HepG2 (cell line): ENCODE measurements around the gene STARD10. TPM values are rescaled to one million over a fixed set of nuclear protein-coding genes. Genes with fewer than 3 reads are reported as not detected.
A peak's percentile ranks its signal among the peaks of the same experiment; 100 is the strongest.

Source experiments
- ATRX ChIP-seq: sonication (generic); formaldehyde crosslinking; IDR thresholded peaks from 2 replicates; pipeline ENCODE4 v1.4.0; 2020; ENCODE audit warnings: missing genetic modification reagents, borderline replicate concordance
- BCLAF1 ChIP-seq: fragments of 450-650 bp; IDR thresholded peaks from 2 replicates; pipeline ENCODE4 v1.6.1; 2017; ENCODE audit warnings: mild to moderate bottlenecking
- CCDC6 ChIP-seq: sonication (generic); formaldehyde crosslinking; IDR thresholded peaks from 2 replicates; pipeline ENCODE4 v1.8.1; 2022; ENCODE audit warnings: mild to moderate bottlenecking, missing genetic modification reagents, moderate library complexity
- GTF3A ChIP-seq: sonication (generic); formaldehyde crosslinking; conservative IDR thresholded peaks from 2 replicates; pipeline ENCODE4 v1.4.0; 2020; ENCODE audit warnings: mild to moderate bottlenecking, missing genetic modification reagents
- HDAC1 ChIP-seq: sonication (generic); formaldehyde crosslinking; IDR thresholded peaks from 2 replicates; pipeline ENCODE4 v1.5.1; 2020; ENCODE audit warnings: mild to moderate bottlenecking, missing genetic modification reagents
- KMT2B ChIP-seq: IDR thresholded peaks from 2 replicates; pipeline ENCODE4 v1.6.1; 2016; ENCODE audit warnings: missing genetic modification reagents, missing compliant biosample characterization
- MEIS1 ChIP-seq: sonication (generic); formaldehyde crosslinking; IDR thresholded peaks from 2 replicates; pipeline ENCODE4 v1.9.0; 2021; ENCODE audit warnings: mild to moderate bottlenecking, missing genetic modification reagents, moderate library complexity, borderline replicate concordance
- NCOA1 ChIP-seq: sonication (generic); formaldehyde crosslinking; IDR thresholded peaks from 2 replicates; pipeline ENCODE4 v1.9.0; 2021; ENCODE audit warnings: missing genetic modification reagents
- PAWR ChIP-seq: sonication (generic); formaldehyde crosslinking; IDR thresholded peaks from 2 replicates; pipeline ENCODE4 v1.4.0; 2020; ENCODE audit warnings: missing genetic modification reagents, mild to moderate bottlenecking, borderline replicate concordance
- SP140L ChIP-seq: sonication (generic); formaldehyde crosslinking; IDR thresholded peaks from 2 replicates; pipeline ENCODE4 v1.4.0; 2020; ENCODE audit warnings: missing genetic modification reagents, borderline replicate concordance
- SRSF9 ChIP-seq: fragments of 200-400 bp; formaldehyde crosslinking; IDR thresholded peaks from 2 replicates; pipeline ENCODE4 v1.6.1; 2018; ENCODE audit warnings: borderline replicate concordance, mild to moderate bottlenecking, low read depth, low read length; ENCODE audit not compliant: insufficient read depth, poor library complexity, severe bottlenecking
- ZBTB21 ChIP-seq: sonication (generic); formaldehyde crosslinking; IDR thresholded peaks from 2 replicates; pipeline ENCODE4 v1.4.0; 2020; ENCODE audit warnings: missing genetic modification reagents
- ZFP1 ChIP-seq: IDR thresholded peaks from 2 replicates; pipeline ENCODE4 v1.6.1; 2016
- ZKSCAN1 ChIP-seq: fragments of 150-350 bp; IDR thresholded peaks from 2 replicates; pipeline ENCODE4 v1.6.1; 2014; ENCODE audit warnings: low read length
- ZNF138 ChIP-seq: sonication (generic); formaldehyde crosslinking; IDR thresholded peaks from 2 replicates; pipeline ENCODE4 v1.5.0; 2020; ENCODE audit warnings: mild to moderate bottlenecking, low read depth, missing genetic modification reagents
- ZNF3 ChIP-seq: IDR thresholded peaks from 2 replicates; pipeline ENCODE4 v1.7.0; 2017; ENCODE audit warnings: inconsistent platforms
- ZNF317 ChIP-seq: sonication (generic); formaldehyde crosslinking; IDR thresholded peaks from 2 replicates; pipeline ENCODE4 v1.5.0; 2020; ENCODE audit warnings: mild to moderate bottlenecking, missing genetic modification reagents
- ZNF569 ChIP-seq: sonication (generic); formaldehyde crosslinking; IDR thresholded peaks from 2 replicates; pipeline ENCODE4 v1.5.0; 2020; ENCODE audit warnings: mild to moderate bottlenecking, missing genetic modification reagents, moderate library complexity, borderline replicate concordance
- polyA plus RNA-seq, 8 experiments: library from polyadenylated mRNA; depleted of rRNA in 3 of 8; stranded (reverse) in 7 of 8; unstranded in 1 of 8; fragments of >200 nt; fragmentation: Illumina TruSeq in 4 of 8; extraction: Trizol in 4 of 8; gene quantifications; 2 replicates each; pipeline versions ENCODE4 v1.2.1 to v1.2.3, GENCODE V29; 2011 to 2016; ENCODE audit warnings: low read depth in 4 of 8, missing spikeins in 1 of 8, mixed read lengths in 1 of 8; ENCODE audit not compliant: insufficient read depth in 1 of 8
- total RNA-seq, 5 experiments: library from RNA; depleted of rRNA; stranded (reverse); fragments of >200 nt; fragmentation: Illumina TruSeq; extraction: Trizol; gene quantifications; 2 replicates each; pipeline ENCODE4 v1.2.3, GENCODE V29; 2016; ENCODE audit warnings: low read depth in 1 of 5
- TF ChIP-seq, protein P1 (sequence below): sonication (generic); formaldehyde crosslinking; conservative IDR thresholded peaks from 2 replicates; pipeline ENCODE4 v1.8.1; 2023; ENCODE audit warnings: missing genetic modification reagents
- TF ChIP-seq, protein P2 (sequence below): sonication (generic); formaldehyde crosslinking; IDR thresholded peaks from 2 replicates; pipeline ENCODE4 v1.4.0; 2020; ENCODE audit warnings: missing genetic modification reagents, mild to moderate bottlenecking, borderline replicate concordance
- TF ChIP-seq, protein P3 (sequence below): IDR thresholded peaks from 2 replicates; pipeline ENCODE4 v1.6.1; 2016; ENCODE audit warnings: missing genetic modification reagents, missing compliant biosample characterization

The STARD10 gene
- total and polyA plus RNA-seq, 2 of the 13 experiments (the other 11 are each of a cell fraction or from before 2014, with no cell fraction given): 260 to 341 TPM

GRCh38 chr11:72778535-72779494 is 15.0 kb downstream of the STARD10 start (continued):
- TF ChIP-seq, protein P1, sequence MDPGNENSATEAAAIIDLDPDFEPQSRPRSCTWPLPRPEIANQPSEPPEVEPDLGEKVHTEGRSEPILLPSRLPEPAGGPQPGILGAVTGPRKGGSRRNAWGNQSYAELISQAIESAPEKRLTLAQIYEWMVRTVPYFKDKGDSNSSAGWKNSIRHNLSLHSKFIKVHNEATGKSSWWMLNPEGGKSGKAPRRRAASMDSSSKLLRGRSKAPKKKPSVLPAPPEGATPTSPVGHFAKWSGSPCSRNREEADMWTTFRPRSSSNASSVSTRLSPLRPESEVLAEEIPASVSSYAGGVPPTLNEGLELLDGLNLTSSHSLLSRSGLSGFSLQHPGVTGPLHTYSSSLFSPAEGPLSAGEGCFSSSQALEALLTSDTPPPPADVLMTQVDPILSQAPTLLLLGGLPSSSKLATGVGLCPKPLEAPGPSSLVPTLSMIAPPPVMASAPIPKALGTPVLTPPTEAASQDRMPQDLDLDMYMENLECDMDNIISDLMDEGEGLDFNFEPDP (CRISPR knock-in tag): no peak
- TF ChIP-seq MEIS1 (CRISPR knock-in tag) (no peak), ZBTB21 (CRISPR knock-in tag) (no peak), ZNF569 (CRISPR knock-in tag) (no peak), GTF3A (CRISPR knock-in tag) (no peak), ZKSCAN1 (no peak), KMT2B (no peak), ZNF138 (CRISPR knock-in tag) (no peak), CCDC6 (CRISPR knock-in tag) (0 out of 2 replicates have a peak, but pooled peaks have one; percentile 54), SP140L (CRISPR knock-in tag) (no peak), NCOA1 (CRISPR knock-in tag) (no peak), ATRX (no peak), ZNF317 (CRISPR knock-in tag) (no peak), SRSF9 (no peak), ZNF3 (CRISPR knock-in tag) (no peak), BCLAF1 (no peak), PAWR (CRISPR knock-in tag) (no peak), HDAC1 (CRISPR knock-in tag) (peak; percentile 79), ZFP1 (CRISPR knock-in tag) (no peak)
- TF ChIP-seq, protein P2, sequence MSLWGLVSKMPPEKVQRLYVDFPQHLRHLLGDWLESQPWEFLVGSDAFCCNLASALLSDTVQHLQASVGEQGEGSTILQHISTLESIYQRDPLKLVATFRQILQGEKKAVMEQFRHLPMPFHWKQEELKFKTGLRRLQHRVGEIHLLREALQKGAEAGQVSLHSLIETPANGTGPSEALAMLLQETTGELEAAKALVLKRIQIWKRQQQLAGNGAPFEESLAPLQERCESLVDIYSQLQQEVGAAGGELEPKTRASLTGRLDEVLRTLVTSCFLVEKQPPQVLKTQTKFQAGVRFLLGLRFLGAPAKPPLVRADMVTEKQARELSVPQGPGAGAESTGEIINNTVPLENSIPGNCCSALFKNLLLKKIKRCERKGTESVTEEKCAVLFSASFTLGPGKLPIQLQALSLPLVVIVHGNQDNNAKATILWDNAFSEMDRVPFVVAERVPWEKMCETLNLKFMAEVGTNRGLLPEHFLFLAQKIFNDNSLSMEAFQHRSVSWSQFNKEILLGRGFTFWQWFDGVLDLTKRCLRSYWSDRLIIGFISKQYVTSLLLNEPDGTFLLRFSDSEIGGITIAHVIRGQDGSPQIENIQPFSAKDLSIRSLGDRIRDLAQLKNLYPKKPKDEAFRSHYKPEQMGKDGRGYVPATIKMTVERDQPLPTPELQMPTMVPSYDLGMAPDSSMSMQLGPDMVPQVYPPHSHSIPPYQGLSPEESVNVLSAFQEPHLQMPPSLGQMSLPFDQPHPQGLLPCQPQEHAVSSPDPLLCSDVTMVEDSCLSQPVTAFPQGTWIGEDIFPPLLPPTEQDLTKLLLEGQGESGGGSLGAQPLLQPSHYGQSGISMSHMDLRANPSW (CRISPR knock-in tag): no peak
- TF ChIP-seq, protein P3, sequence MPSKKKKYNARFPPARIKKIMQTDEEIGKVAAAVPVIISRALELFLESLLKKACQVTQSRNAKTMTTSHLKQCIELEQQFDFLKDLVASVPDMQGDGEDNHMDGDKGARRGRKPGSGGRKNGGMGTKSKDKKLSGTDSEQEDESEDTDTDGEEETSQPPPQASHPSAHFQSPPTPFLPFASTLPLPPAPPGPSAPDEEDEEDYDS: peak; percentile 71; the same call in 1 of the 2 replicates
